ENCODE data around the gene ARHGAP4.
A peak's percentile ranks its signal among the peaks of the same experiment; 100 is the strongest.

Gene ARHGAP4

GRCh38 chrX:153944140-153944799 lies 18.2 kb upstream of the ARHGAP4 start, which contains the start of gene RENBP:
Gene RENBP (minus strand): TSS chrX:153944643. CDS start chrX:153944610, 33 bp downstream.
- DNase-seq, result peak; percentile 24

GRCh38 chrX:153941336-153942252 lies 15.5 kb upstream of the ARHGAP4 start:
- DNase-seq, result no peak

GRCh38 chrX:153939573-153939972 lies 13.5 kb upstream of the ARHGAP4 start:
- DNase-seq, result no peak

- no peak for DNase-seq
These were observed 12.2 kb upstream of the ARHGAP4 start for GRCh38 chrX:153938226-153938786.

GRCh38 chrX:153937056-153937455 lies 11.0 kb upstream of the ARHGAP4 start:
- no peak for DNase-seq

- no peak for DNase-seq
These were observed 9.3 kb upstream of the ARHGAP4 start for GRCh38 chrX:153935326-153935851.

GRCh38 chrX:153934762-153935325 lies 8.8 kb upstream of the ARHGAP4 start, which contains the start of gene NAA10:
Gene NAA10 (minus strand): TSS chrX:153935037. CDS start chrX:153934904, 133 bp downstream.
- DNase-seq, result peak; percentile 49

GRCh38 chrX:153934148-153934761 lies 8.2 kb upstream of the ARHGAP4 start:
- no peak for DNase-seq

- no peak for DNase-seq
These were observed 7.7 kb upstream of the ARHGAP4 start for GRCh38 chrX:153933748-153934147.

- no peak for DNase-seq
These were observed 6.3 kb upstream of the ARHGAP4 start for GRCh38 chrX:153932220-153932915.

- no peak for DNase-seq
These were observed 5.7 kb upstream of the ARHGAP4 start for GRCh38 chrX:153931748-153932147.

GRCh38 chrX:153931151-153931550 lies 5.1 kb upstream of the ARHGAP4 start:
- DNase-seq, result no peak

- no peak for DNase-seq
These were observed 4.2 kb upstream of the ARHGAP4 start for GRCh38 chrX:153930011-153930910.

- no peak for DNase-seq
These were observed 3.5 kb upstream of the ARHGAP4 start for GRCh38 chrX:153929576-153929975.

GRCh38 chrX:153928846-153929245 lies 2.8 kb upstream of the ARHGAP4 start:
- DNase-seq, result no peak

- peak; percentile 96 for DNase-seq
These were observed 2.1 kb upstream of the ARHGAP4 start for GRCh38 chrX:153927922-153928760.

- no peak for DNase-seq
These were observed 1.5 kb upstream of the ARHGAP4 start for GRCh38 chrX:153927672-153927921.

GRCh38 chrX:153926858-153927671 lies 1.0 kb upstream of the ARHGAP4 start:
- peak; percentile 81 for DNase-seq

GRCh38 chrX:153926552-153926857 lies 441 bp upstream of the ARHGAP4 start:
- DNase-seq, result no peak

- DNase-seq, result peak; percentile 35
These were observed 701 bp downstream of the ARHGAP4 start for GRCh38 chrX:153925387-153925738.

Data from CD4-positive, alpha-beta T cell treated with Interleukin-4 for 4 hours (primary cell).